CD4-positive, alpha-beta T cell treated with Interferon gamma for 1 hour (primary cell): ENCODE results near the gene NR1D1.
A peak's percentile ranks its signal among the peaks of the same experiment; 100 is the strongest.

Source experiments
- DNase-seq: peaks from one replicate; pipeline ENCODE4 v3.0.0-alpha.2; 2020

Gene NR1D1

GRCh38 chr17:40111221-40112128 is 11.1 kb upstream of the NR1D1 start:
- DNase-seq, result peak; percentile 77

- no peak for DNase-seq
These were observed 9.8 kb upstream of the NR1D1 start for GRCh38 chr17:40110026-40110845.

GRCh38 chr17:40108970-40109824 is 8.8 kb upstream of the NR1D1 start:
- DNase-seq, result no peak

DNA sequence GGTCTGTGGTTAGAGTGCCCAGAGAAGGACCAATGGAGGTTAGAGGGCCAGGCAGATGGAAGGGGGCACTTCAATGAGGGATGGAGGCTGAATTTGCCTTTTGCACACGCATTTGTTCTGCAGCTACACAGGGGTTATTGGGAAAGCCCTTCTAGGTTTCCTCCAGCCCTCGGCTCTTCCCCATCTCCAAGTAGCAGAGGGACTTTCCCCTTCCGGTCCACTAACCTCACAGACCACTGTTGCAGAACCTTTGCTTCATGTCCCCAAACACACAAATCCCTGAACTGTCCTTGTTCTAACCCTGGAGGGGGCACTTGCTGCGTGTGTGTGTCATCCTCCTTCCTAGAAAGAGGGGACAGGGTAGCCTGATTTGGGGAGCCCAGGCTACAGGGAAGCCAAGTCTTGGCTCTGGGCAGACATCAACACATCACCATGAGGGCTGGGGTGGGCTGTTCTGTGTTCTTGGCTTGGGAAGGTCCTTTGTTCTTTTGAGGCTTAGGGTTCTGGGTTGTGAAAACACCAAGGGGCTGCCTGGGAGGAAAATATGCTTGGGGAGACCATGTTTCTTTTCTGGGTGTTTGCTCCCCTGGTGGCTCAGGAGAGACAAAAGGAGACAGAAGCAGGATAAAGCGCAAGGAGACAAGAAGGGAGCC is 7.3 kb upstream of the NR1D1 start:
- peak; percentile 22 for DNase-seq

GRCh38 chr17:40106760-40107521 is 6.6 kb upstream of the NR1D1 start:
- DNase-seq, result no peak

DNA sequence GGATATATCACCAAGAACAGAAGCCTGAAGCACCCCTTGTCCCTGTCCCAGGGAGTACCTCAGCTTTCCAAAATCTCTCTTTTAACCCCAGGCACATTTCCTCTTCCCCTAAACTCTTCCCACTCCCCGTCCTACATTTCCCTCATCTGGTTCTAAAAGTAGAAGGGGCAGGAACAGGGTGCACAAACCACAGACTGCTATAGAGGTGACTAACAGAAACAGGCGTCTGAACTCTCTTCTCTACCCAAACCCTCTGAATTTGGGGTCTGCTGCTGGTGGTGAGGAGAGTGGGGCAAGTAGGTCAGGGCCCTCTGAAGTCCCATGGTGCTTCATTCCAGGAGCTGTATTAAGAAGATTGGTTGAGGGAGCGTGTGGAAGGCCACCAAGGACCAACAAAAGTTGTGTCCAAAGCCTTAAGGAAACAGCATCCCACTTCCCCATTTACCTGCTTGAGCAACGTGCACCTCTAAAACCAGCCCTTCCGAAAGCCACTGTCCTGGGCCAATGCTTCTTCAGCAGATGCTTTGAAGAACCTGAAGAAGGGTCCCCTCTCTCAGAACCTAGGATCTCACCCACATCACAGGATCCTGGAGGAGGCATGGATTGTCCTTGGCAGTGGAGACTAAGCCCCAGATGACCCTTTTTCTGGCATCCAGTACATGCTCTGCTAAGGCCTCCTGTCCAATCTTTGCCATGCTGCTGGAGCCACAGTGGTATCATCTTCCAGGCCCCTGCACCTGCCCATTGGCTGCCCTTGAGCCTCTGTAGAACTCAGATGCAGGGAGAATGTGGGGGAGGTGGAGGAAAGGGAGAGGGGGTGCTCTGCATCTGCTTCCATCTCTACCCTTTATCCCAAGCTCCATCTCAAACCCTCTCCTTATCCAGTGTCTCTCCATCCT is 5.7 kb upstream of the NR1D1 start:
- no peak for DNase-seq

DNA sequence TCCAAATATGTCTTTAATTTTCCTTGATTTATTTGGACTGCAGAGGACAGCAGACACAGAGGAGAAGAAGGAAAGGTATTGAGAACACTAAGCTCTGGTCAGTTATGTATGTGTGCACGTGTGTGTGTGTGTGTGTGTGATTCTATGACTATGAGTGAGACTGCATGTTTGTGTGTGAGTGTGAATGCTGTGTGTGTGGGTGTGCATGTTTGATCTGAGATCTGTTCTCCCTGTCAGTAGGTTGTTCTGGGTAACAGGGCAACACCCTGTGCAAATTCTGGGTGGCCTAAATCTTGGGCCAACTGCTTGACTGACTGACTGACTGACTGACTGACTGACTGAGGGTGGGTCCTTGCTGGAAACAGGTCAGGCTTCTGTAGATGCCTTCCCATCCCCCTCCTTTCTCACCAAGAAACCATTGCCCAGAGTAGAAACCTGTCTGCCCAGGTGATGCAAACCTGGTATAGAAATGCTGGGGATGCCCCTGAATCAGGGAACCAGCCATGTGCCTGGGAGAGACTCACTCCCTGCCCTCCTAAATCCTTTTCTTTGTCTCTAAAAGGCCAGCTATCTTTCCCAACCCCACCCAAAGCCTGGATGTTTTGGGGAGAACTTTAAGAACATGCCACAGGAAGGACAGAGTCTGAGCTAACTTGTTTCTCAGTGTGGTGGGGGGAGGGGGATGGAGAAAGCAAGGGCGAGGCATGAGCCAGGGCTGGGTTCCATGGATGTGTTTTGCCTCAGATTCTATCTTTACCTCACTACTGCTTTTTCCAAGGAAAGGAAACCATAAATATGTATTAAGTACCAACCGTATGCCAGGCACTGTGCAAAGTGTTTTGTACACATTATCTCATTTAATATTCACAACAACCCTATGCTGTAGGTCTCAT is 4.5 kb upstream of the NR1D1 start:
- DNase-seq, result no peak

DNA sequence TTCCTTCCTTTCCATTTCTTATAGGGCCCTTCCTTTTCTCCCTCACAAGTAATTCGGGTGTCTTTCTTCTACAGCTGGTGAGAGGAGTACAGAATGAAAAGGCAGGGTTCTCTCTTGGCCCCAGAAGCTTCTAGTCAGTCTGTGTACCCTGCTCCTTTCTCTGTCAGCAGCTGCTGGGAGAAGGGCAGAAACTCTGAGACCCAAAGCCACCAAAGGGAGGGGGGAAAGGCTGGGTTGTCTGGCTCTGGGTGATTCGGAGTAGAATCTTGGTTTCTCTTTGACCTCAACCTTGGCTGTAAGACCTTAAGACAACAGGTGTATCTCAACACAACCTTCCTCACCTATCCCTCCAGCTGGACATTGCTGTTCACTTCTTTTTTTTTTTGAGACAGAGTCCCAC is 3.3 kb upstream of the NR1D1 start:
- DNase-seq, result no peak

- DNase-seq, result no peak
These were observed 2.8 kb upstream of the NR1D1 start for GRCh38 chr17:40103071-40103661.

GRCh38 chr17:40101367-40102210 is 1.2 kb upstream of the NR1D1 start:
- no peak for DNase-seq

DNA sequence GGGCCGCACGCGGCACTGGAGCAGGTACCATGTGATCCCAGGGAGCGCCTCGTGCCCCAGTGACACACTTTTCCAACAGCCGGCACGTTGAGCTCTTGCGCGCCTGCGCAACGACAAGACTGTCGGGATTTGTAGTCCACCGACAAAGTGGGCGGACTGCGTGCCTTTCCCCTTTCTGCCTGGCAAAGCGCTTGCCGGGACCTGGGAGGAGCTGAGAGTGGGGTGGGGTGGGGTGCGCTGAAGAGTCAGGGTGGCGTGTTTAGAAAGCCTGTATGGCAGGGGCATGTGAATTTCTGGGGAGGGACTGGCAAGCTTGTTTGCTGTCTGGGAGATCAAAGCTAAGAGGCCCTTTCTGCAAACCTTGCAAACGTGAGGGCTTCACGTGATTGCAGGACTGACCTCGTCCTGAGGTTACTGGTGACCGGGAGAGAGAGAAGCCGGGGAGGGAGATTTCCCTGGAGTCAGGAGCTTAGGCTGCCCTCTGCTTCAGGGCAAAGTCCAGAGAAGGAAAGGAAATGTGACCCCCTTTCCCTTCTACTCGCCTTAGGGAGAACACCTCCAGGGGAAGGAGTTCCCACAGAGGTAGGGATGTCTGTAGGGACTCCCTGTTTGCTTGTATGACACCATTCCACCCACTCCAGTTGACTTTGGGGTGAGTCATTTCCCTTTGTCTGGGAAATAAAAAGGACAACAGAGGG is 429 bp upstream of the NR1D1 start:
- DNase-seq, result peak; percentile 92

- DNase-seq, result peak; percentile 53
These were observed 570 bp downstream of the NR1D1 start for GRCh38 chr17:40099619-40100418.

DNA sequence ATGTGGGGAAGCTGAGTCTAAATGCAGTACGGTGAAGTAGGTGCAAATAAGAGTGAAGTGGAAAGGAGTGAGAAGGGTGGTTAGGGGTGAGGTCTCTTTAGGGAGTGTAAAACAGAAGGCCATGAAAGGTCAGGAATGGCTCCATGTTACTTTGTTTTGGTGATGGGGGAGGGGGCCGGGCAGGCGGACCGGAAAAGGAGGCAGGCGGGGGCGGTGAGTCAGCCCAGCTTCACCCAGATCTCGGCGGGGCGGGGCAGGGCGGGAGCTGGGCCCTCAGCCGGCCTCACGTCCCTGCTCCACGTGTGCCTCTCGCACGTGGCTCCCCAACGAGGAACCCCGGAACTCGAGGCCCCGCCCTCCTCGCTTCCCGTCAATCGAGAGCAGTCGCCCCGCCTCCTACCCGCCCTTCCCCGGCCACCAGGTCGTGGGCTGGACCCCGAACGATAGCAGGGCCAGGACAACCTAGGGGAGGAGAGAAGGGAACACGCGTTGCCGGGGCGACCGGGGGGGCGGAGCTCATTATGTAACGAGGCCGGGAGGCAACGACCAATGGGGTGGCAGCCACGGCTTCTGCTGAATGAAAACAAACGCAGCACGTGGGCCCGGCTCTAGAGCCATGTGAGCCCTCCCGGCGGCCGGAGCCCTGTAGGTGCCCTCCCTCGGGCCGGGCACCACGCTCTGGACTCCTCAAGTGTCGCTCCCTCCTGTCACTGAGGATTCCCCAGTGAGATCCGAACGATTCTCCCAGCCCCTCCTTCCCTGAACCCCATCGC is 1.4 kb downstream of the NR1D1 start:
- peak; percentile 99 for DNase-seq

GRCh38 chr17:40097931-40098845 is 2.2 kb downstream of the NR1D1 start:
- peak; percentile 43 for DNase-seq

- no peak for DNase-seq
These were observed 3.3 kb downstream of the NR1D1 start for GRCh38 chr17:40097087-40097486.
